GM12891 (cell line): ENCODE results near the gene CLTCL1.

Experiments
- DNase-seq: peaks from one replicate; pipeline ENCODE4 v3.0.0; 2011; ENCODE audit warnings: low spot score; ENCODE audit not compliant: insufficient read length
- FAIRE-seq: peaks from 2 replicates; lab custom pipeline; 2011; peaks lifted over from hg19 to GRCh38; lab: Jason Lieb, UNC
- PAX5 ChIP-seq: IDR thresholded peaks from 2 replicates; pipeline ENCODE4 v1.6.1; 2011; ENCODE audit warnings: low read length, moderate library complexity, mild to moderate bottlenecking; ENCODE audit not compliant: insufficient read depth, severe bottlenecking
- POLR2A ChIP-seq: IDR thresholded peaks from 2 replicates; pipeline ENCODE4 v1.6.1; 2011; ENCODE audit warnings: low read depth, low read length, control low read depth
- POLR2AphosphoS5 ChIP-seq: IDR thresholded peaks from 2 replicates; pipeline ENCODE4 v1.6.1; 2011; ENCODE audit warnings: low read depth, low read length, control low read depth
- POU2F2 ChIP-seq: IDR thresholded peaks from 2 replicates; pipeline ENCODE4 v1.6.1; 2011; ENCODE audit warnings: low read depth, mild to moderate bottlenecking, control low read depth, low read length, moderate library complexity
- SPI1 ChIP-seq: IDR thresholded peaks from 2 replicates; pipeline ENCODE4 v1.6.1; 2011; ENCODE audit warnings: low read depth, low read length, control low read depth
- TAF1 ChIP-seq: IDR thresholded peaks from 2 replicates; pipeline ENCODE4 v1.6.1; 2011; ENCODE audit warnings: low read depth, low read length, control low read depth

Gene CLTCL1

DNA sequence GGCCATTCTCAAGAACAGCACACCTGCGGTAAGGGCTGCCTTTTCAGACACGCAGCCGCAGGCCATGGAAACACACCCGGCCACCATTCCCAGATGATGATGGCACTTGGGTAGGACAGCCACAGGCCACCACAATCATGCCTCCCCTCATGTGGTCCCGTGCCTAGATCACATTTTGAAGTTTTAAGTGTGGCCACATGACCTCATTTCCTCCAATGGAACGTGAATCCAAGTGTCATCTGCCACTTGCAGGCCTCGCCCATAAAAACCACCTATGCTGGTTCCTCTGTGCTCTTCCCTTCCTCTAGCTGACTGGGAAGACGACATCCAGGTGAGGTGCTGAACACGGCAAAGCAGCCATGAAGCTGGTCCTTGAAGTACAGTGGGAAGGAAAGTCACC lies 68.4 kb downstream of the CLTCL1 start:
- FAIRE-seq (no peak), DNase-seq (no peak)
- TF ChIP-seq POU2F2 (no peak), PAX5 (no peak), POLR2A (no peak), SPI1 (no peak), POLR2AphosphoS5 (no peak), TAF1 (no peak)

GRCh38 chr22:19222242-19223005 lies 69.1 kb downstream of the CLTCL1 start:
- FAIRE-seq, result no peak
- DNase-seq, result no peak
- TF ChIP-seq POLR2A, result no peak
- TF ChIP-seq PAX5, result no peak
- no peak for TF ChIP-seq POLR2AphosphoS5
- TF ChIP-seq POU2F2, result no peak

GRCh38 chr22:19220867-19221266 lies 70.7 kb downstream of the CLTCL1 start:
- no peak for DNase-seq
- TF ChIP-seq SPI1 (no peak), POU2F2 (no peak), PAX5 (no peak), POLR2AphosphoS5 (no peak), POLR2A (no peak), TAF1 (no peak)
- no peak for FAIRE-seq

GRCh38 chr22:19218541-19219233 lies 72.8 kb downstream of the CLTCL1 start:
- no peak for DNase-seq
- FAIRE-seq, result no peak
- TF ChIP-seq TAF1 (no peak), POU2F2 (no peak), POLR2A (no peak), PAX5 (no peak), SPI1 (no peak), POLR2AphosphoS5 (no peak)

GRCh38 chr22:19216579-19216978 lies 74.9 kb downstream of the CLTCL1 start:
- TF ChIP-seq TAF1 (no peak), SPI1 (no peak), POLR2A (no peak), POU2F2 (no peak), PAX5 (no peak), POLR2AphosphoS5 (no peak)
- no peak for FAIRE-seq
- no peak for DNase-seq

GRCh38 chr22:19215360-19215759 lies 76.2 kb downstream of the CLTCL1 start:
- FAIRE-seq, result no peak
- TF ChIP-seq SPI1 (no peak), POU2F2 (no peak), TAF1 (no peak), POLR2AphosphoS5 (no peak)

DNA sequence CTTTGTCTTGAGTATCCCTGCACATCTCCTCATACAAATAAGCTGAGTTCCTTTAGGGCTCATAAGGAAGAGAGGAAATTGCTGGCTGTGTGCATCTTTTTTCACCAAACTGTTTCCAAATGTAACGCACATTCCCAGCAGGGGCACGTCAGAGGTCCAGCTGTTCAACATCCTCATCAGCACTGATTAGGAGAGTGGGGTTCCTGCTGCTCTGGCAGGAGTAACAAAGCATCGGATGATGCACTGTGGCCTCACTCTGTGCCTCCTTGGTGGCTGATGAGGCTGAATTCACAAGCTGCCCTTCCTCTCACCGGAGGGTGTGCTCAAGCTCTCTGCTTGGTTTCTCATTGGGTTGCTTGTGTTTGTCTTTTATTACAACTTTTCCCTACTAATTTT lies 77.4 kb downstream of the CLTCL1 start:
- DNase-seq (no peak), FAIRE-seq (no peak)
- TF ChIP-seq PAX5 (no peak), TAF1 (no peak), POLR2A (no peak), POLR2AphosphoS5 (no peak), SPI1 (no peak), POU2F2 (no peak)

More at GRCh38 chr22:19215360-19215759, 76.2 kb downstream of the CLTCL1 start:
- DNase-seq, result no peak

DNA sequence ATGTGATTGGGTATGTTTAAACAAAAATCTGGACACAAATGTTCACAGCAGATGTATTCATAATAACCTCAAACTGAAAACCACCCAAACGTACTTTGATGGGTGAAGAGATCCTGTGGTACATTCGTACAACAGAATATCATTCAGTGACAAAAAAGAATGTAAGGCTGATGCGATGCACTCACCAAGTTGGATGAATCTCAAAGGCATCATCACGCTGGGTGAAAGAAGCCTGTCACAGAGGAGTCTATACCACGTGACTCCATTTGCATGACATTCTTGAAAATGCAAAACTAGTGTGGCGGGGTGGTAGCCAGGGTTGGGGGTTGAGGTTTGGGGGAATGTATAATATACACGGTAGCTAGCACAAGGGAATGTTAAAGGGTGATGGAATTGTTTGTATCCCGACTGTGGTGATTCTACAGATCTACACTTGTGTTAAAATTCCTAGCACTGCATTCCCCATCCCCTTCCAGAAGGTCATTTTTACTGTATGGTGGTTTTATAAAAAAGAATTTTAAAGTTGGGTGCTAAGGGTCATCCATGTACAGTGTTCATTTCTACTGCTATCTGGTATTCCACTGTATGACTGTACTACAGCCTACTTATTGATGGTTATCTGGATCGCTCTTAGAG lies 78.0 kb downstream of the CLTCL1 start:
- TF ChIP-seq TAF1, result no peak
- TF ChIP-seq PAX5, result no peak
- TF ChIP-seq POU2F2, result 0 out of 2 replicates have a peak, but pooled peaks have one; percentile 36
- FAIRE-seq (no peak), DNase-seq (no peak)

GRCh38 chr22:19213001-19213400 lies 78.5 kb downstream of the CLTCL1 start:
- DNase-seq, result no peak
- no peak for FAIRE-seq
- no peak for TF ChIP-seq PAX5
- no peak for TF ChIP-seq SPI1
- TF ChIP-seq TAF1, result no peak
- no peak for TF ChIP-seq POLR2A
- TF ChIP-seq POU2F2, result no peak
- no peak for TF ChIP-seq POLR2AphosphoS5
